Measurements from ENCODE around the gene TESMIN. TPM values are rescaled to one million over a fixed set of nuclear protein-coding genes. Genes with fewer than 3 reads are reported as not detected.

Gene TESMIN
- polyA plus RNA-seq, 4 donors = 15.2 to 23.3 (median 17.9) TPM

- DNase-seq (ENCODE audit: low read depth in 4 of 4, low spot score in 2 of 4) = no peak
Measured at GRCh38 chr11:68685656-68686380, 65.5 kb downstream of the TESMIN start.

GRCh38 chr11:68684385-68685356 lies 66.6 kb downstream of the TESMIN start, which contains the start of gene GAL:
GAL (plus strand) TSS chr11:68684544; CDS start chr11:68684924, 380 bp downstream.
- no peak for DNase-seq (ENCODE audit: low read depth in 4 of 4, low spot score in 2 of 4)

DNA sequence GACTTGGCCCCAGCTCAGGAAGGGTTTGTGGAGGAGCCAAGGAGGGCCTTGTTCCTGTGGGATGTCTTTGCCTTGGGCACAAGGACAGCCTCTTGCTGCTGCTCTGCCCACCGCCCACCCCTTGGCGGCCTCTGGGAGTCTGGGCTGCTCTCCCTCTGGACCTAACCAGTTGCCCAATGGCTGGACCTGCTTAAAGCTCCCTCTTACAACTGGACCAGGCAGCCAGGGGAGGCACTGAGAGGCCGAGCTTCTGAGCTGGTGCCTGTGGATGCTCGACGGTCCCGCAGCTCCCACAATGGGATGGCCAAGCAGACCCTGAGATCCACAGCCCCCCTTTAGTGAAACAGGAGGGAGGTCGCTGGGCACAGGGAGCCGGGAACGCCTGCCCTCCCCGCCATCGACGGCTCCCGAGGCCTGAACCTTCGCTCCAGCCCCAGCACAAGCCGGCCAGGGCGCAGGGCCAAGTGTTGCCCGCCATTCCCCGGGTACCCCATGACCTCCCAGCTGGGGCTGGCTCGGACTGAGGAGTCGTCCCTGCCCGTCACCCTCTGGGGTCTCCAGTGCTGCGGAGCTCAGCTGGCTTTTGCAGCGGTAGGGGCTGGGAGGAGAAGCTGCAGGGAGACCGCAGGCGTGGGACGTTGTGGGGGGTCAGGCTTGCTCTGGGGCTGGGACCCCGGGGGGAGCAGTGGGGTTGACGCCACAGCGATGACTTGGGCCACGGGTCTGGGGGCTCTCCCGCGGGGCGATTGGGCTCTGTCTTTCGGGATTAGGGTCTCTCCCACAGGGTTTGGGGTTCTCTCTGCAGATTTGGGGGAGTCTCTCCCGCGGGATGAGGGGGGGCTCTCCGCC lies 67.6 kb downstream of the TESMIN start:
- no peak for DNase-seq (ENCODE audit: low read depth in 4 of 4, low spot score in 2 of 4)

- DNase-seq (ENCODE audit: low read depth in 4 of 4, low spot score in 2 of 4) = no peak
Measured at GRCh38 chr11:68683121-68683520, 68.2 kb downstream of the TESMIN start.

GRCh38 chr11:68682531-68682961 lies 68.8 kb downstream of the TESMIN start:
- DNase-seq (ENCODE audit: low read depth in 4 of 4, low spot score in 2 of 4) = no peak

DNA sequence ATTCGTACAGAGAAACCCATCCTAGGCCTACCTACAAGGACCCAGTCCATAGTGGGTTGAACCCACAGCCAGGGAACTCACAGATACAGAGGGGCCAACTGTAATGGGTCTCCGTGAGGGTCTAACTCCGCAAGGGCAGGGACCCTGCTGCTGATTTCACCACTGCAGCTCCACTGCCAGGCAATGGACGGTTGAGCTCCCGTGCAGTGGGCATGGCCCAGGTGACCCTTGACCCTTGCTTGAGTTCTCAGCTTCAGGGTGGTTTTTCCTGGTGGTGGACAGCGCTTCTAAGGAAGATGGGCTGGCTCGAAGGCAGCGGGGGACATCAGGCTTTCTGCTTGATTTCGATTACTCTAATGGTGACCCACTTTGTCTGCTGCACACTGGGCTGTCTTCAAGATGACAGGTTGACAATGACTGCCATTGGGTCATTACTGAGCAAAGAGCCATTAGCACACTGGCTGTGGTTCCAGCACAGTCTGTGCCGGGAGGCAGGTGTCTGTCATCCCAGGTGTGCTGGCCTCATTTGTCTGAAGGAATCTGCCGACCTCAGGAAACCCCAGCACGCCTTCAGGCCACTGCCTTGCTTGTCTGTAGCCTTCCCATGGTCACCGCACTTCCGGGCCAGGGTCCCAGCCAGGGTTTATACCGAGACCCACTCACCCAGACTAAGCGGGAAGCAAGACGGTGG lies 70.6 kb downstream of the TESMIN start:
- DNase-seq (ENCODE audit: low read depth in 4 of 4, low spot score in 2 of 4) = no peak

DNA sequence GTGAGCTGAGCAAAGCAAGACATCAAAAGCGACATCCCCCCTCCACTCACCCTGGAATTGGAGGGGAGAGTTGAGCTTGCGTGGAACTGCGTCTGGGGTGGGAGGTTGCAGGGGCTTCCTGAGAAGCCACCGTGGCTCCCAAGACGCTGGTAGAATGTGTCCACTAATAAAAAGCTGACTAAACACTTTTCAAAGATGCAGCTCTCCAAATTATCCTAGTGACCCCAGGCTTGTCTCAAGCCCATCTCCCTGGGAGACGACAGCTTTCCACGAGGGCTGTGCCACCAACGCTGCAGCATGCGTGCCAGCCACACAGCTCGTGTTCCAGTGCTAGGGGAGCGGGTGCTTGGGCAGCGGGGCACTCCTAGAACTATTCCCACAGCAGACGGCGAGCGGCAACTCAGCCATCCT lies 73.3 kb downstream of the TESMIN start:
- DNase-seq (ENCODE audit: low read depth in 4 of 4, low spot score in 2 of 4) = no peak

DNA sequence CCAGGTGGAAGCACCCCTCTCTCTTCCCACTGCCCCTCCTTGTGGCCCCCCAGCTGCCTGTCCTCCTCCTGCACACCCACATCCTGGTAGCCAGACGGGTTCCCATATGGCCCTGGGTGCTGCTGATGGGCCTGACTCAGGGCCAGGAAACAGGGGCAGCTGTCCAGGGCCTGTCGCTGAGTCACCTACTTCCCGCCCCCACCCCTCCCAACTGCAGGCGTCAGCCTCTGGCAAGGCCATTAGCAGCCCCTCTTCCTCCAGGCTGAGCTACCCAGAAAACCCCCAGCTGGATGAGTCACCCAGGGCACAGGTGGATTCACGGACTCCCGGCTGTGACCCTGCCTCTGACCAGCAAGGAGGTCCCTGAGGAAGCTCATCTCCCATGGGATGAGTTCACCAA lies 73.9 kb downstream of the TESMIN start:
- no peak for DNase-seq (ENCODE audit: low read depth in 4 of 4, low spot score in 2 of 4)

DNA sequence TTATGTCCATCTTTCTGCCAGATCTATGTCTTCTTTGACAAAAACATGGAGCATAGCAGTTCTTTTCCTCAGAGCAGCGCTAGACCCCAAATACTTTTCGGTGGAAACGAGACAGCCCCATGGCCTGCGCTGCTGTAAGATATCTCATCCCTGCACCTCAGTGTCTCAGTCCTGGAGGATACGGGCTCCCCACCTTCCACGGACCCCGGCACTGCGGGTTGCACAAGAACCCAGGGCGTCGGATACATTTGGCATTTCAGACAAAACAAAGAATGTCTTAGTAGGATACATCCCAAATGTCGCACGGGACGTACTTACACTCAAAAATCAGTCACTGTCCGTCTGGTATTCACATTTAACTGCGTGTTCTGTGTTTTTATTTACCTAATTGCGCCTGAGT lies 76.9 kb downstream of the TESMIN start:
- DNase-seq (ENCODE audit: low read depth in 4 of 4, low spot score in 2 of 4) = no peak

GRCh38 chr11:68673991-68674390 lies 77.3 kb downstream of the TESMIN start:
- DNase-seq (ENCODE audit: low read depth in 4 of 4, low spot score in 2 of 4) = no peak

DNA sequence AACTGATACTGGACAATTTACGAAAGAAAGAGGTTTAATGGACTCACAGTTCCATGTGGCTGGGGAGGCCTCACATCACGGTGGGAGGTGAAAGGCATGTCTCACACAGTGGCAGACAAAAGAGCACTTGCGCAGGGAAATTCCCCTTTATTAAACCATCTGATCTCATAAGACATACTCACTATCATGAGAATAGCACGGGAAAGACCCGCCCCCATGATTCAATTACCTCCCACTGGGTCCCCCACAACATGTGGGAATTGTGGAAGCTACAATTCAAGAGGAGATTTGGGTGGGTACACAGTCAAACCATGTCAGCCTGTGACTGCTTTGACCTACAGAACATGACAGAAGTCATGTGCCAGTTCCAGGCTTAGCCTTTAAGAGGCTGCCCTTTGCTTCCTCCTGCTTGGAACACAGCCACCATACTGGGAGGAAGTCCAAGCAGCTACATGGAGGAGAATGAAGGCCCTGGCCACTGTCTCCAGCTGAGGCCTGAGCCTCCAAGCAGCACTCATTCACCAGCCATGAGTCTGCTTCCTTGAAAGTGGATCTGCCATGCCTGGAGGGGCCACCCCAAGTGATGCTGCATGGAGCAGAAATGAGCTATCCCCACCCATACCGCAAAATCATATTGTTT lies 77.9 kb downstream of the TESMIN start:
- no peak for DNase-seq (ENCODE audit: low read depth in 4 of 4, low spot score in 2 of 4)

GRCh38 chr11:68670208-68670992 lies 80.9 kb downstream of the TESMIN start:
- no peak for DNase-seq (ENCODE audit: low read depth in 4 of 4, low spot score in 2 of 4)

- no peak for DNase-seq (ENCODE audit: low read depth in 4 of 4, low spot score in 2 of 4)
Measured at GRCh38 chr11:68669301-68670090, 81.8 kb downstream of the TESMIN start.

- DNase-seq (ENCODE audit: low read depth in 4 of 4, low spot score in 2 of 4) = no peak
Measured at GRCh38 chr11:68667511-68668500, 83.5 kb downstream of the TESMIN start.

DNA sequence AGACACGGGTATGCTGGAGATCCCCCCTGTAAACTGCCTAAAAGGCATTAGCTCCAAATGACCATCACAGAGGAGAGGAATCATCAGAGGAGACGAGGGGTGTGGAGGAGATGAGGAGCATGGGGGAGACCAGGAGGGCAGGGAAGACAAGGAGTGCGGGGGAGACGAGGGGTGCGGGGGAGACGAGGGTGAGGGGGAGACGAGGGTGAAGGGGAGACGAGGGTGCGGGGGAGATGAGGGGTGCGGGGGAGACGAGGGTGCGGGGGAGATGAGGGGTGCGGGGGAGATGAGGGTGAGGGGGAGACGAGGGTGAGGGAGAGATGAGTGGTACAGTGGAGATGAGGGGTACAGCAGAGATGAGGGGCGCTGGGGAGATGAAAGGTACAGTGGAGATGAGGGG lies 84.5 kb downstream of the TESMIN start:
- DNase-seq (ENCODE audit: low read depth in 4 of 4, low spot score in 2 of 4) = no peak

- DNase-seq (ENCODE audit: low read depth in 4 of 4, low spot score in 2 of 4) = no peak
Measured at GRCh38 chr11:68665436-68665835, 85.9 kb downstream of the TESMIN start.

GRCh38 chr11:68664906-68665305 lies 86.4 kb downstream of the TESMIN start:
- DNase-seq (ENCODE audit: low read depth in 4 of 4, low spot score in 2 of 4) = no peak

All from left renal cortex interstitium (tissue), 4 donors.